Inflammatory macrophage treated with lipopolysaccharide for 4 hours (primary cell): ENCODE measurements around the gene DPM3.
A peak's percentile ranks its signal among the peaks of the same experiment; 100 is the strongest.

ENCODE experiments used
- DNase-seq: peaks from one replicate; pipeline ENCODE4 v3.0.0-alpha.2; 2020

Gene DPM3

DNA sequence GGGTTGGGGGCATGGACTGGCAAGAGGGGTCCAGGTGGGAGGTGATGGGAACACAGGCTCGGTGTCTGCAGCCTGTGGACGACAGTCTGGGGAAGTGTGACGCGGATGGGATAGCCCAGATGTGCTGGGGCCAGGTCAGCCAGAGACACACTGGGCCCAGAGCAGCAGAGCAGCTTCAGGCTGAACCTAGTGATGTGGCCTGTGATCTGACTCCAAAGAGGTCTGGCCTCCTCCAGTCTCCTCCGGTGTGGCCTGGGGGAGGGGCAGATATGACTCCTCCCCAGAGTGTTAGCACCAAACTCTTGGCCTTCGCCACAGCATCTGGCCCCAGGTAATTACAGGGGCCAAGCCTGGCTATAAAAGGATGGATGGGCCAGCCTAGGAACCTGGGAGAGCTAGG, 48.2 kb downstream of the DPM3 start:
- no peak for DNase-seq

DNA sequence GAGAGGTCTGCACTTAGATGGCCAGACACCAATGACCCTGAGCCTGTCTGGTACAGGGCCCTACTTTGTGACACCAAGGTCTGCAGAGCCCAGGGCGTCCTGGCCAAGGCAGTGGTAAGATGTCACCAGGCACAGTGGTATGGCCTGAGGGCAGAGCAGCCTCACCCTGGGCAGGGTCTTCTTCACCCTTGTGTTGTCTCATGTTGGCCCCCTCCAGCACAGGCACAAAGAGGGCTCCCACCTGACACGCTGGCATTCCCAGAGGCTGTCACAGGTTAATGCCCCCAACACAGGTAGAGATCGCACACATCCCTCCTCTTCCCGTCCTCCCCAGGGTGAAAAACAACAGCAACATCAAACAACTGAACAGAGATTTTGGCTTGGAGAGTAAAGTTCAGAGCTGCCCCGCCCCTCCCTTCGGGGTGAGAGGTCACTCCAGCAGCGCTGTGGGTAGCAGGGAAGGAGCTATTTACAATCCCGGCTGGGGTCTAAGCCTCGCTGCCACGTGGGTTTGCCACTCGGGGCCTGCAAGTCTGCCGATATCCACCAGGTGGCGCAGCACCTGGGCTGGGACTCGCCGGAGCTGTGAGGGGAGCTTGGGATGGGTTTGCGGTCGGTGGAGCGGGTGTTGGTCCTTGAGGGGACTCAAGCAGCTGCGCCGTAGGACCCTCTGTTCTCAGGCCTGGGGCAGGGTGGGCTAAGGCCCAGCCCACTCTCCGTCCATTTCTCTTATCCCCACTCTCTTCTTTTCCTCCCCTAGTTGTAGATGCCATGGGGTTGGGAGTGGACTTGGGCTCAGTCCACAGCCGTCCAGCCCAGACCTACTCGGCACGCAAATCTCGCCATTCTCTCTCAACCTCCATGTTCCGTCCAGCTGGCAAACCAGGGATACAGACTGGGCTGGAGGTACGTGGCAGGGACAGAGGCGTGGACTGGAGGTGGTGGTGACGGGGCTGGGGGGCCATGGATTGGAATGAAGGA, 49.0 kb downstream of the DPM3 start:
- peak; percentile 53 for DNase-seq
